Hepatocyte (in vitro differentiated cells): Measurements from ENCODE around the gene PRSS22. TPM values are rescaled to one million over a fixed set of nuclear protein-coding genes. Genes with fewer than 3 reads are reported as not detected.

Source experiments
- DNase-seq: peaks from one replicate; pipeline ENCODE4 v3.0.0-alpha.2; 2016; ENCODE audit warnings: low spot score
- H2AFZ ChIP-seq: fragments of 200-600 bp; sonication (generic); 2 replicates; pipeline ENCODE4 v1.6.0; 2016; ENCODE audit warnings: antibody characterized with exemption, mild to moderate bottlenecking
- H3K27ac ChIP-seq: fragments of 200-600 bp; sonication (generic); 2 replicates; pipeline ENCODE4 v1.5.1; 2016; ENCODE audit warnings: mild to moderate bottlenecking
- H3K27me3 ChIP-seq: fragments of 200-600 bp; sonication (generic); 2 replicates; pipeline ENCODE4 v1.6.1; 2016
- H3K36me3 ChIP-seq: fragments of 200-600 bp; sonication (generic); replicated peaks from 2 replicates; pipeline ENCODE4 v1.5.1; 2016; ENCODE audit warnings: low read depth; ENCODE audit not compliant: insufficient read depth
- H3K4me1 ChIP-seq: fragments of 200-600 bp; sonication (generic); 2 replicates; pipeline ENCODE4 v1.5.1; 2016; ENCODE audit warnings: mild to moderate bottlenecking, moderate library complexity; ENCODE audit not compliant: insufficient read depth
- H3K4me2 ChIP-seq: fragments of 200-600 bp; sonication (generic); 2 replicates; pipeline ENCODE4 v1.6.0; 2016
- H3K4me3 ChIP-seq: fragments of 200-600 bp; sonication (generic); 2 replicates; pipeline ENCODE4 v1.5.1; 2016; ENCODE audit warnings: mild to moderate bottlenecking
- H3K79me2 ChIP-seq: fragments of 200-600 bp; sonication (generic); 2 replicates; pipeline ENCODE4 v1.6.0; 2017; ENCODE audit warnings: mild to moderate bottlenecking
- H3K9me2 ChIP-seq: fragments of 200-600 bp; sonication (generic); replicated peaks from 2 replicates; pipeline ENCODE4 v1.6.0; 2017; ENCODE audit warnings: mild to moderate bottlenecking; ENCODE audit not compliant: insufficient read depth
- H3K9me3 ChIP-seq: fragments of 200-600 bp; sonication (generic); 2 replicates; pipeline ENCODE4 v1.5.1; 2016; ENCODE audit warnings: low read depth, mild to moderate bottlenecking
- H4K20me1 ChIP-seq: fragments of 200-600 bp; sonication (generic); 2 replicates; pipeline ENCODE4 v1.6.0; 2016; ENCODE audit warnings: mild to moderate bottlenecking; ENCODE audit not compliant: insufficient read depth, poor library complexity, severe bottlenecking
- EZH2 ChIP-seq: fragments of 200-600 bp; sonication (generic); IDR thresholded peaks from 2 replicates; pipeline ENCODE4 v1.6.1; 2016; ENCODE audit warnings: antibody characterized with exemption, mild to moderate bottlenecking, borderline replicate concordance
- EZH2phosphoT487 ChIP-seq: fragments of 200-600 bp; sonication (generic); IDR thresholded peaks from one replicate; pipeline ENCODE4 v1.6.1; 2018; ENCODE audit warnings: antibody characterized with exemption, mild to moderate bottlenecking, low read depth, moderate library complexity; ENCODE audit not compliant: unreplicated experiment, severe bottlenecking
- WGBS: methylation state at CpG from one replicate; pipeline ENCODE4 v1.1.6; 2016; ENCODE audit warnings: low lambda C conversion rate; ENCODE audit errors: missing lambda C conversion rate; 5-methylcytosine and 5-hydroxymethylcytosine counted together
- polyA plus RNA-seq: library from polyadenylated mRNA; unstranded; fragments of >200 nt; fragmentation: Nextera tagmentation; extraction: Ambion mirVana; gene quantifications from 2 replicates; pipeline ENCODE4 v1.2.1, GENCODE V29; 2016
- total RNA-seq: library from RNA; depleted of rRNA; stranded (reverse); fragments of >200 nt; gene quantifications from 2 replicates; pipeline ENCODE4 v1.2.3, GENCODE V29; 2014
- TF ChIP-seq, protein P1 (sequence below): fragments of 200-600 bp; sonication (generic); IDR thresholded peaks from 2 replicates; pipeline ENCODE4 v1.5.1; 2016; ENCODE audit warnings: antibody characterized with exemption, mild to moderate bottlenecking; ENCODE audit not compliant: poor library complexity

Gene PRSS22
- total and polyA plus RNA-seq, 2 experiments from 2014 or later = 60.2 to 66.3 TPM

DNA sequence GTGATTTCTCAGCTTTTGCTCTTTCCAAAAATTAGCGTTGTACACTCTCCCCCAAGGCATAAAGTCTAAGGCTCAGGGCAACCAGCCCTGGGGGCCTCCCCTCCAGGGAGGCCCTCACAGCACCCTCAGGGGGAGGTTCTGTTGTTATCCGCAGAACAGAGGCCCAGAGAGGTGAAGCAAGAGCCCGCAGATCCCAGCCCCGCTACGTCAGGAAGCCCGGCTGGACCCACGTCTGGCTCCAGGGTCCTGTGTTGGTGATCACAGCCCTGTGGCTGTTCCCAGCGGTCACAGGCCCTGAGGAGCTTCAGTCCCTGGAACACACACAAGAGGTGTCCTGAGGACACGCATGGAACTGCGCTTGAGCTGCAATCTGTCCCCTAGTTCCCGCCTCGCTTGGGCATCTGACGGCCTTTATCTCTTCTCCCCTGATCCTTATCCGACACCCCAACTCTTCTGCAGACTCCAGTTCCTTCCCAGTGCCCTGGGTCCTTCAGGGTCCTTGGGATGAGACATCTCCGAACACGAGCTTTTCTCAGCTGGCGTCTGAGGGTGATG lies 29.0 kb downstream of the PRSS22 start:
- Histone ChIP-seq H3K9me3 (no peaks in the 10 kb centered on the region), H3K36me3 (no peaks in the 10 kb centered on the region), H3K27me3 (no peaks in the 10 kb centered on the region), H4K20me1 (no peaks in the 10 kb centered on the region), H3K9me2 (no peaks in the 10 kb centered on the region), H3K4me1 (peaks cover 8% of the 10 kb centered on the region), H3K27ac (no peak overlapping the region), H3K79me2 (no peaks in the 10 kb centered on the region), H3K4me3 (no peak overlapping the region), H3K4me2 (no peak overlapping the region), H2AFZ (no peak overlapping the region)
- DNase-seq = no peak
- TF ChIP-seq EZH2 (no peak), EZH2phosphoT487 (no peak)
- TF ChIP-seq, protein P1, sequence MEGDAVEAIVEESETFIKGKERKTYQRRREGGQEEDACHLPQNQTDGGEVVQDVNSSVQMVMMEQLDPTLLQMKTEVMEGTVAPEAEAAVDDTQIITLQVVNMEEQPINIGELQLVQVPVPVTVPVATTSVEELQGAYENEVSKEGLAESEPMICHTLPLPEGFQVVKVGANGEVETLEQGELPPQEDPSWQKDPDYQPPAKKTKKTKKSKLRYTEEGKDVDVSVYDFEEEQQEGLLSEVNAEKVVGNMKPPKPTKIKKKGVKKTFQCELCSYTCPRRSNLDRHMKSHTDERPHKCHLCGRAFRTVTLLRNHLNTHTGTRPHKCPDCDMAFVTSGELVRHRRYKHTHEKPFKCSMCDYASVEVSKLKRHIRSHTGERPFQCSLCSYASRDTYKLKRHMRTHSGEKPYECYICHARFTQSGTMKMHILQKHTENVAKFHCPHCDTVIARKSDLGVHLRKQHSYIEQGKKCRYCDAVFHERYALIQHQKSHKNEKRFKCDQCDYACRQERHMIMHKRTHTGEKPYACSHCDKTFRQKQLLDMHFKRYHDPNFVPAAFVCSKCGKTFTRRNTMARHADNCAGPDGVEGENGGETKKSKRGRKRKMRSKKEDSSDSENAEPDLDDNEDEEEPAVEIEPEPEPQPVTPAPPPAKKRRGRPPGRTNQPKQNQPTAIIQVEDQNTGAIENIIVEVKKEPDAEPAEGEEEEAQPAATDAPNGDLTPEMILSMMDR = no peak
- WGBS = 90% methylated on average over 17 of the region's 17 CpGs

DNA sequence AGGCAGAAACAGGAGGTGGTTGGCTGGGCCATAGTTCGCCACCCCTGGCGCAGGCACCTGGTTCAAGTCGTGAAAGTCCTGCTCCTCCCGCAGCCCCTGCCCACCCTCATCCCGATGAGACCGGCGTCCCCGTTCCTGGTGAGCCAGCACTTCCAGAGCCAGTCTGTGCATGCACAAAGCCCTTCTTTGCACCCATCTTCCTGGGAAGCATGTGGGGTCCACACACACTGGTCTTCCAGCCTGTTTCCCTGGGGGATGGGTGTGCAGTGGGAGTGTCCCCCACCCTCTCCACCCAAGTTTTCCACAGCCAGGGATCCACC lies 29.5 kb downstream of the PRSS22 start:
- Histone ChIP-seq H3K79me2 (no peaks in the 10 kb centered on the region), H3K36me3 (no peaks in the 10 kb centered on the region), H3K4me1 (peaks cover 8% of the 10 kb centered on the region), H2AFZ (no peak overlapping the region), H3K4me3 (no peak overlapping the region), H3K9me3 (no peaks in the 10 kb centered on the region), H3K27me3 (no peaks in the 10 kb centered on the region), H3K4me2 (no peak overlapping the region), H3K27ac (no peak overlapping the region), H4K20me1 (no peaks in the 10 kb centered on the region), H3K9me2 (no peaks in the 10 kb centered on the region)
- DNase-seq = no peak
- TF ChIP-seq EZH2phosphoT487 = no peak
- no peak for TF ChIP-seq EZH2
- TF ChIP-seq, protein P1 = no peak
- WGBS = 81% methylated on average over 8 of the region's 8 CpGs

GRCh38 chr16:2827831-2828520 lies 30.0 kb downstream of the PRSS22 start:
- no peak for DNase-seq
- Histone ChIP-seq H3K4me1 (peaks cover 8% of the 10 kb centered on the region), H3K27me3 (no peaks in the 10 kb centered on the region), H3K36me3 (no peaks in the 10 kb centered on the region), H3K9me3 (no peaks in the 10 kb centered on the region), H3K9me2 (no peaks in the 10 kb centered on the region), H4K20me1 (no peaks in the 10 kb centered on the region), H3K4me3 (no peak overlapping the region), H3K27ac (no peak overlapping the region), H3K79me2 (no peaks in the 10 kb centered on the region), H2AFZ (no peak overlapping the region), H3K4me2 (no peak overlapping the region)
- no peak for TF ChIP-seq EZH2
- no peak for TF ChIP-seq EZH2phosphoT487
- TF ChIP-seq, protein P1 = no peak
- 76% methylated on average over 14 of the region's 14 CpGs for WGBS
